ENCODE measurements around the gene C17orf58.

The C17orf58 gene

DNA sequence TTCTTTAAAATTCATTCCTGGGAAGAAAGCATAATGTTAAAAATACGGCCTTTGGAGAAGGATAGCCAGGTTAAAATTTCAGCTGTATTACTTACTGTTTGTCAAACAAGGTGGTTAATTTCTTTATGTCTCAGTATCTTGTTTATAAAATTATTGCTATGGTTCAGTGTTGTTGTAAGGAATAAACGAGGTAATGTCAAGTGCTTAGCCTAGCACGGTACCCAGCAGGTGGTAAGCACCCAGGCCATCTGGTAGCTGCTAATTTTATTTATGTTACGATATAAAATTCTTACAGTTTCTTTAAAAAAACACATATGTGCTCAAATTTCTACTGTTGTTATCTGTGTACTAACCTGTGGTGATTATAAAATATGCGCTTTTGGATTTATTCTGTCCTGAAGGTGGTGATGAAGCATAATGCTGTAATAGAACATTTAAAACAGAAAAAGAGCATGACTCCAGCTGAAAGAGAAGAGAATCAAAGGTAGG lies 48.9 kb downstream of the C17orf58 start:
- DNase-seq: no peak

DNA sequence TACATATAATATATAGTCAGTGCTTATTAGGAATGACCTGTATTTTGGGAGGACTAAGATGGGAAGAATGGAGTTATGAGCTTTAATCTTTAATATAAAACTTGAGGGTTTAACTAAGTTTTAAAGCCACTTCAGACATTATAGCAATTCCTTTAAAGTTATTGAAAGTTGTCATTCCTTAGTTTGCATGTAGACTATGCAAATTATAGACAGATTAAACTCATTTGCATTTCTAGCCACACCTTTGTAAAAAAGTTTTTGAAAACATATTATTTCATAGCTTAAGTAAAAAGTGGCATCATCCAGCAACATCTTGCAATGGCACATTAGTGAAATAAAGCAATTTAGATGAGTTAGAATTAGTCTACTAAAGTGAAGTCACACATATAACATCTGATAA lies 49.8 kb downstream of the C17orf58 start:
- DNase-seq: no peak

DNA sequence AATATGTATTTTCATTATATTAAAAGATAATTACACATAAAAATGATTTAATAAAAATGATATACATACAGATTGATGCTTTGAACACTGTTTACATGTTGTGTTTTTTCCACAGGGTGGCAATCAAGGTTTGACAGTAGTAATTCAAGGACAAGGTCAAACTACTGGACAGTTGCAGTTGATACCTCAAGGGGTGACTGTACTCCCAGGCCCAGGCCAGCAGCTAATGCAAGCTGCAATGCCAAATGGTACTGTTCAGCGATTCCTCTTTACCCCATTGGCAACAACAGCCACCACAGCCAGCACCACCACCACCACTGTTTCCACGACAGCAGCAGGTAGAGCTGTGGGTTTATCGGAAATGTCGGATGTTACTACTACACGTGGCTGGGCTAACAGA lies 52.2 kb downstream of the C17orf58 start:
- no peak for DNase-seq

DNA sequence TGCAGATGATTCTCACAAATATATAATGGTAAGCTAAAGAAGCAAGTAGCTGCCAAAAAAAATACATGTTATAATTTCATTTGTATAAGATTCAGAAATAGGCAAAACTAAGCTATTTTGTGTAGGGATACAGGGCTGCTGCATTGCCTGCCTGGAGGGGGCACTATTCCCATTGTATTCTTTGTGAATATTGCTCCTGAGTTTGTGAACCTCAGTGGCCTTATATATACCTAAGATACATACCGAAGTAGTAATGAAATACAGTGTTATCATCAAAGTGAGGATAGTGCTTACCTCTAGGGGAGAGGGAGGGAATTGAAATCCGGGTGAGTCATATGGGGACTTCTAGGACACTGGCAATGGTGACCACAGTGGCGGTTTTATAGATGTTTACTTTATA lies 53.5 kb downstream of the C17orf58 start:
- no peak for DNase-seq

Data from central memory CD4-positive, alpha-beta T cell (primary cell).